ENCODE measurements around the gene SAMD8. TPM values are rescaled to one million over a fixed set of nuclear protein-coding genes. Genes with fewer than 3 reads are reported as not detected.
"Not testable (repeated sequence)": the region's sequence is repeated elsewhere in the genome, so short reads cannot be mapped to it uniquely, and the experiment has no call there.

Gene SAMD8
- total RNA-seq, 4 donors from 2014 or later = 18.5 to 23.5 (median 20.4) TPM

DNA sequence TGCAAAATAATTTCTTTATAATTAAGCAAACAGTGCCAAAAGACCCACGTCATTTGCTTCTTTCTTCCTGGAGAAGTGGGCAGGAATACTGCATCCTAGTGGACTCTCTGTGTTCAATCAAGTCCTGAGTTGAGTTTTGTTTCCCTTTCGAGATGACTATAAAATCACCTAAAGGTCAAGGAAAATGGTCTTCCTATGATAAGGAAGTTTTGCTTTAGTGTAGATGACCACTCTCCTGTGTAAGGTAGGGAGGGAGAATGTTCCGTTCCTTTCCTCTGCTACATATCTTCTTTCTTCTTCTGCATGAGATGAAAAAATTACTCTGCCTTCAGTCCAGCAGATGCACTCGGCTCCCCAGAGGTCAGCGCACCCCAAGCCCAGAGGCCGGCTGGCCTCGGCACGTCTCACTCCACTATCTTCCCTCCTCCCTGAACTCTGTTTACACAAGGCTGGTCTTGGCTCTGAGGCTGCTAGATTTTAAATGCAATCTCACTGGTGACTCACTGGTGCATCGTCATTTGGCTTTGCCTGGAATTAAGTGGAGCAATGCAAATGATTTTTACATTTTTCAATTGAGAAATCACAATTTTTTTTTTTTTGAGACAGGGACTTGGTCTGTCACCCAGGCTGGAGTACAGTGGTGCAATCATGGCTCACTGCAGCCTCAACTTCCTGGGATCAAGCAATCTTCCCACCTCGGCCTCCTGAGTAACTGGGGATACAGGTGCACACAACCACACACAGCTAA, 80.5 kb downstream of the SAMD8 start:
- H3K4me3 ChIP-seq = no peak overlapping the region
- no peak for TF ChIP-seq POLR2A (IDR thresholded peaks at IDR 0.05)
- TF ChIP-seq CTCF (IDR thresholded peaks at IDR 0.05) = peak in 1 of 6 experiments; percentile 19
- no peaks in the 10 kb centered on the region for H3K36me3 ChIP-seq
- peak overlapping the region; percentile 14 to 67 (median 41) for H3K27ac ChIP-seq
- peak in 2 of 3 donors; percentile 71 to 78 for DNase-seq
- peaks cover 0 to 25% (median 0%) of the 10 kb centered on the region in 4 donors for H3K4me1 ChIP-seq
- H3K9me3 ChIP-seq = no peaks in the 10 kb centered on the region
- no peaks in the 10 kb centered on the region for H3K27me3 ChIP-seq

GRCh38 chr10:75194625-75195024, 83.2 kb downstream of the SAMD8 start:
- not testable (repeated sequence) for H3K9me3 ChIP-seq, H3K36me3 ChIP-seq, H3K27me3 ChIP-seq, DNase-seq, H3K4me3 ChIP-seq
- Histone ChIP-seq H3K27ac (peak overlapping the region in 2 of 4 donors; percentile 41 to 48), H3K4me1 (peaks cover 0 to 22% (median 0%) of the 10 kb centered on the region in 4 donors)

GRCh38 chr10:75195035-75195763, 83.7 kb downstream of the SAMD8 start:
- TF ChIP-seq CTCF (IDR thresholded peaks at IDR 0.05) (no peak), POLR2A (IDR thresholded peaks at IDR 0.05) (no peak)
- Histone ChIP-seq H3K36me3 (no peaks in the 10 kb centered on the region), H3K4me3 (no peak overlapping the region), H3K9me3 (no peaks in the 10 kb centered on the region), H3K27me3 (no peaks in the 10 kb centered on the region), H3K27ac (peak overlapping the region in 1 of 4 donors; percentile 25), H3K4me1 (peaks cover 0 to 22% (median 0%) of the 10 kb centered on the region in 4 donors)
- DNase-seq = peak in 1 of 3 donors; percentile 24

DNA sequence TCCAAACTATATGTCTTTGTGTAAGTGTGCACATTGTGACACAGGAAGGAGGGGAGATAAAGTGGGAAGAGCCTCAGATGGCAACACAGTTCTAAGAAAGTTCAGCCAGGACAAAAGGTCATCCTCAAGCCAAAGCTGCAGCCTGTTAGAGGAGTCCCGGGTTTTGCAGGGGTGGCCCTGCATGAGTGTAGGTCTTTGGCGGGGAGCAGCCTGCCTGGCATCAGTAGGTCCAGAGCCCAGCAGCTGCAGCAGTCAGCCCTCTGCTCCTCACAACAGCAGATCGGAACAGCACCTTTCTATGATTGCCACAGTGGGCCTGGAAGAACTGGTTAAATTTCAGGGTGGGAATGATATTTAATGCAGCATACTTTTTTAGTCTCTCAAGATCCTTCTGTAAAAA, 85.6 kb downstream of the SAMD8 start:
- Histone ChIP-seq H3K27me3 (no peaks in the 10 kb centered on the region), H3K27ac (no peak overlapping the region), H3K36me3 (no peaks in the 10 kb centered on the region), H3K4me3 (no peak overlapping the region), H3K9me3 (no peaks in the 10 kb centered on the region), H3K4me1 (peaks cover 0 to 26% (median 0%) of the 10 kb centered on the region in 4 donors)
- TF ChIP-seq CTCF (IDR thresholded peaks at IDR 0.05) (no peak), POLR2A (IDR thresholded peaks at IDR 0.05) (no peak)
- no peak for DNase-seq

DNA sequence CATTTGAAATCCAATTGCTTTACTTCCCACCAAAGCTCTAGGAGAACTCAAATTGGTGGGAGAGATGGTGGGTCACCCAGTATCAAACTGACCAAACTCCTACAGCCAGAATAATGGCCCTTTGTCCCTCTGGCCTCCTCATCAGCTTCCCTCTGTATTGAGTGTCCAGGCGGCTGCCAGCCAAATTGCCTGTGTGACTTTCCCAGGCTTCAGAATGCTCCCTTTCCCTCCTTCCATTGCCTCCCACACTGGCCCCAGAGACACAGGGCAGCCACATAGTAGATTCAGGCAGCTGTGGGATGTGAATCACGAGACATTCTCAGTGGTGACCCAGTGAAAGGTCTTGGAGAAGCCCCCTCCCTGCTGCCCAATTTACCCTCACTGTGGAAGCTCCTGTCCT, 86.5 kb downstream of the SAMD8 start:
- Histone ChIP-seq H3K27me3 (no peaks in the 10 kb centered on the region), H3K27ac (no peak overlapping the region), H3K4me1 (peaks cover 0 to 25% (median 2%) of the 10 kb centered on the region in 4 donors), H3K4me3 (no peak overlapping the region), H3K36me3 (no peaks in the 10 kb centered on the region), H3K9me3 (no peaks in the 10 kb centered on the region)
- TF ChIP-seq POLR2A (IDR thresholded peaks at IDR 0.05) = no peak
- TF ChIP-seq CTCF (IDR thresholded peaks at IDR 0.05) = no peak
- peak in 1 of 3 donors; percentile 29 for DNase-seq

DNA sequence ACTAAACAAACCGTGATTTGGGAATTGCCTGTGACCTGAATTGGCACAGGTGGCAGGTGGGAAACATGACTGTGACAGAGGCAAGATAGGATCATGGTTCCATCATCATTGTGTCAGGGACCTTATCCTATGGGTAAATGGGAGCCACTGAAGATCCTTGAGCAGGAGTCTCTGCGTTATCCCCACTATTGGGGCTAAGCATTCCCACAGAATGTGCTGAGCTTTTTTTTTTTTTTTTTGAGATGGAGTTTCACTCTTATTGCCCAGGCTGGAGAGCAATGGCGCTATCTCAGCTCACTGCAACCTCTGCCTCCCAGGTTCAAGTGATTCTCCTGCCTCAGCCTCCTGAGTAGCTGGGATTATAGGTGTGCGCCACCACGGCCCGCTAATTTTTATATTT, 88.5 kb downstream of the SAMD8 start:
- not testable (repeated sequence) for H3K27me3 ChIP-seq, DNase-seq, H3K4me3 ChIP-seq, H3K36me3 ChIP-seq, H3K9me3 ChIP-seq, H3K27ac ChIP-seq
- peaks cover 0 to 21% (median 2%) of the 10 kb centered on the region in 4 donors for H3K4me1 ChIP-seq

Measured in Peyer's patch (tissue), 4 donors.